Stimulated activated naive B cell treated with anti-CD40 and anti-IgM and Interleukin-4, amounts not matched to agents 10 μg/mL and 1 μg/mL and 100 μg/mL, for 72 hours (primary cell): ENCODE results near the gene LUZP2.
"Not testable (repeated sequence)": the region's sequence is repeated elsewhere in the genome, so short reads cannot be mapped to it uniquely, and the experiment has no call there.

Experiments used
- ATAC-seq, 2 donors: fragments of 150-1000 bp; cut with Tn5 transposase; replicated peaks; 2 replicates each; pipeline ENCODE4 v1.10.0; 2021; ENCODE audit warnings: moderate library complexity in 1 of 2
- DNase-seq: peaks from one replicate; pipeline ENCODE4 v3.0.0; 2021
- H3K27ac Mint-ChIP-seq: one replicate; pipeline ENCODE4 v1.8.0; 2022; ENCODE audit warnings: mild to moderate bottlenecking, mixed read lengths
- H3K27me3 Mint-ChIP-seq, 2 donors: one replicate each; pipeline ENCODE4 v1.8.0; 2022; ENCODE audit warnings: mixed read lengths in 2 of 2
- H3K36me3 Mint-ChIP-seq, 2 donors: one replicate each; pipeline ENCODE4 v1.8.0; 2022; ENCODE audit warnings: mixed read lengths in 2 of 2, mild to moderate bottlenecking in 1 of 2
- H3K4me1 Mint-ChIP-seq, 2 donors: one replicate each; pipeline ENCODE4 v1.8.0; 2022; ENCODE audit warnings: mixed read lengths in 2 of 2, mild to moderate bottlenecking in 1 of 2
- H3K4me3 Mint-ChIP-seq, 2 donors: one replicate each; pipeline ENCODE4 v1.8.0; 2022; ENCODE audit warnings: mild to moderate bottlenecking in 2 of 2, mixed read lengths in 2 of 2, moderate library complexity in 1 of 2
- H3K9me3 Mint-ChIP-seq, 2 donors: one replicate each; pipeline ENCODE4 v1.8.0; 2022; ENCODE audit warnings: mixed read lengths in 2 of 2, mild to moderate bottlenecking in 1 of 2

Gene LUZP2

GRCh38 chr11:24872651-24873311 lies 375.9 kb downstream of the LUZP2 start:
- Mint-ChIP-seq H3K36me3 (no peaks in the 10 kb centered on the region), H3K9me3 (no peaks in the 10 kb centered on the region), H3K4me3 (no peak overlapping the region), H3K27me3 (no peaks in the 10 kb centered on the region), H3K4me1 (no peaks in the 10 kb centered on the region), H3K27ac (no peak overlapping the region)
- ATAC-seq (no peak), DNase-seq (no peak)

GRCh38 chr11:24880962-24881361 lies 384.1 kb downstream of the LUZP2 start:
- Mint-ChIP-seq H3K4me1 (no peaks in the 10 kb centered on the region), H3K27me3 (no peaks in the 10 kb centered on the region), H3K36me3 (no peaks in the 10 kb centered on the region), H3K9me3 (no peaks in the 10 kb centered on the region), H3K27ac (no peak overlapping the region), H3K4me3 (no peak overlapping the region)
- no peak for ATAC-seq
- no peak for DNase-seq

GRCh38 chr11:24885580-24886173 lies 388.8 kb downstream of the LUZP2 start:
- DNase-seq, result no peak
- ATAC-seq, result no peak
- Mint-ChIP-seq H3K9me3 (peaks cover 0 to 2% of the 10 kb centered on the region in 2 donors), H3K36me3 (no peaks in the 10 kb centered on the region), H3K4me1 (no peaks in the 10 kb centered on the region), H3K27me3 (no peaks in the 10 kb centered on the region), H3K27ac (no peak overlapping the region), H3K4me3 (no peak overlapping the region)

- no peak for DNase-seq
- no peak for ATAC-seq
- no peak overlapping the region for H3K4me3 Mint-ChIP-seq
- H3K9me3 Mint-ChIP-seq, result peaks cover 0 to 2% of the 10 kb centered on the region in 2 donors
- no peak overlapping the region for H3K27ac Mint-ChIP-seq
- H3K27me3 Mint-ChIP-seq, result no peaks in the 10 kb centered on the region
- H3K36me3 Mint-ChIP-seq, result no peaks in the 10 kb centered on the region
- no peaks in the 10 kb centered on the region for H3K4me1 Mint-ChIP-seq
These were observed 390.2 kb downstream of the LUZP2 start for GRCh38 chr11:24886880-24887619.

GRCh38 chr11:24890426-24890825 lies 393.6 kb downstream of the LUZP2 start:
- Mint-ChIP-seq H3K4me1 (no peaks in the 10 kb centered on the region), H3K27ac (no peak overlapping the region), H3K36me3 (no peaks in the 10 kb centered on the region), H3K27me3 (no peaks in the 10 kb centered on the region), H3K9me3 (peaks cover 2 to 4% of the 10 kb centered on the region in 2 donors), H3K4me3 (no peak overlapping the region)
- no peak for ATAC-seq
- no peak for DNase-seq

- not testable (repeated sequence) for H3K4me1 Mint-ChIP-seq, H3K36me3 Mint-ChIP-seq, H3K27me3 Mint-ChIP-seq, H3K4me3 Mint-ChIP-seq, H3K9me3 Mint-ChIP-seq, H3K27ac Mint-ChIP-seq, ATAC-seq, DNase-seq
These were observed 395.1 kb downstream of the LUZP2 start for GRCh38 chr11:24891845-24892492.

- ATAC-seq, result no peak
These were observed 399.4 kb downstream of the LUZP2 start for GRCh38 chr11:24896118-24896835.

GRCh38 chr11:24900514-24900913 lies 403.7 kb downstream of the LUZP2 start:
- no peak for ATAC-seq
- H3K27ac Mint-ChIP-seq, result peak overlapping the region; percentile 17
- H3K36me3 Mint-ChIP-seq, result no peaks in the 10 kb centered on the region
- no peak for DNase-seq
- no peaks in the 10 kb centered on the region for H3K27me3 Mint-ChIP-seq
- no peak overlapping the region for H3K4me3 Mint-ChIP-seq
- H3K4me1 Mint-ChIP-seq, result no peaks in the 10 kb centered on the region
- peaks cover 0 to 2% of the 10 kb centered on the region in 2 donors for H3K9me3 Mint-ChIP-seq

More at GRCh38 chr11:24896118-24896835, 399.4 kb downstream of the LUZP2 start:
- DNase-seq, result no peak
- no peak overlapping the region for H3K27ac Mint-ChIP-seq
- H3K4me1 Mint-ChIP-seq, result no peaks in the 10 kb centered on the region
- H3K27me3 Mint-ChIP-seq, result no peaks in the 10 kb centered on the region
- no peak overlapping the region for H3K4me3 Mint-ChIP-seq
- peaks cover 2 to 4% of the 10 kb centered on the region in 2 donors for H3K9me3 Mint-ChIP-seq
- no peaks in the 10 kb centered on the region for H3K36me3 Mint-ChIP-seq

- peaks cover 0 to 2% of the 10 kb centered on the region in 2 donors for H3K9me3 Mint-ChIP-seq
- H3K27ac Mint-ChIP-seq, result peak overlapping the region; percentile 17
- ATAC-seq (no peak), DNase-seq (no peak)
- H3K4me1 Mint-ChIP-seq, result no peaks in the 10 kb centered on the region
- no peak overlapping the region for H3K4me3 Mint-ChIP-seq
- no peaks in the 10 kb centered on the region for H3K27me3 Mint-ChIP-seq
- H3K36me3 Mint-ChIP-seq, result no peaks in the 10 kb centered on the region
These were observed 404.2 kb downstream of the LUZP2 start for GRCh38 chr11:24900960-24901549.

- H3K4me3 Mint-ChIP-seq, result no peak overlapping the region
- no peak for DNase-seq
- H3K9me3 Mint-ChIP-seq, result no peaks in the 10 kb centered on the region
- no peak for ATAC-seq
- H3K4me1 Mint-ChIP-seq, result no peaks in the 10 kb centered on the region
- H3K36me3 Mint-ChIP-seq, result no peaks in the 10 kb centered on the region
- no peaks in the 10 kb centered on the region for H3K27me3 Mint-ChIP-seq
- H3K27ac Mint-ChIP-seq, result no peak overlapping the region
These were observed 406.7 kb downstream of the LUZP2 start for GRCh38 chr11:24903555-24903954.

GRCh38 chr11:24925091-24925490 lies 428.2 kb downstream of the LUZP2 start:
- no peak for ATAC-seq
- Mint-ChIP-seq H3K36me3 (no peaks in the 10 kb centered on the region), H3K27ac (no peak overlapping the region), H3K4me3 (no peak overlapping the region), H3K4me1 (no peaks in the 10 kb centered on the region), H3K9me3 (no peaks in the 10 kb centered on the region), H3K27me3 (no peaks in the 10 kb centered on the region)
- DNase-seq, result no peak

- DNase-seq, result no peak
- no peak overlapping the region for H3K4me3 Mint-ChIP-seq
- H3K9me3 Mint-ChIP-seq, result no peaks in the 10 kb centered on the region
- no peak overlapping the region for H3K27ac Mint-ChIP-seq
- ATAC-seq, result no peak
- H3K27me3 Mint-ChIP-seq, result no peaks in the 10 kb centered on the region
- H3K4me1 Mint-ChIP-seq, result no peaks in the 10 kb centered on the region
- no peaks in the 10 kb centered on the region for H3K36me3 Mint-ChIP-seq
These were observed 435.5 kb downstream of the LUZP2 start for GRCh38 chr11:24932110-24933000.

- no peak for DNase-seq
- no peak for ATAC-seq
- H3K27ac Mint-ChIP-seq, result no peak overlapping the region
- no peaks in the 10 kb centered on the region for H3K27me3 Mint-ChIP-seq
- no peaks in the 10 kb centered on the region for H3K36me3 Mint-ChIP-seq
- H3K9me3 Mint-ChIP-seq, result no peaks in the 10 kb centered on the region
- H3K4me1 Mint-ChIP-seq, result no peaks in the 10 kb centered on the region
- H3K4me3 Mint-ChIP-seq, result no peak overlapping the region
These were observed 438.0 kb downstream of the LUZP2 start for GRCh38 chr11:24934733-24935439.
